ENCODE results near the gene KAZN.

DNA sequence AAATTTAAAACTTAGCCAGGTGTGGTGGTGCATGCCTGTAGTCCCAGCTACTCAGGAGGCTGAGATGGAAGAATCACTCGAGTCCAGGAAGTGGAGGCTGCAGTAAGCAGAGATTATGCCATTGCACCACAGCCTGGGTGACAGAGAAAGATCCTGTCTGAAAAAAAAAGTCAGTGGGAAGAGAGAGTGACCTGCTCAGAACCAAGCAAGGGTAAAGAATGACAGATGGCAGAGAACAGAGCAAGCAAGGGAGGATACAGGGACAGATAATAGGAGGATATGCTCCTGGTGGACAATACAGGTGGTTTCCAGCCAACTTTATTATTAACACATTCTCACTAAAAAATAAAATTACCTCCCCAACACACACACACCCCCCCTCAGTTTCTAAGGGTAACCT, 550.5 kb downstream of the KAZN start:
- TF ChIP-seq, protein P1, sequence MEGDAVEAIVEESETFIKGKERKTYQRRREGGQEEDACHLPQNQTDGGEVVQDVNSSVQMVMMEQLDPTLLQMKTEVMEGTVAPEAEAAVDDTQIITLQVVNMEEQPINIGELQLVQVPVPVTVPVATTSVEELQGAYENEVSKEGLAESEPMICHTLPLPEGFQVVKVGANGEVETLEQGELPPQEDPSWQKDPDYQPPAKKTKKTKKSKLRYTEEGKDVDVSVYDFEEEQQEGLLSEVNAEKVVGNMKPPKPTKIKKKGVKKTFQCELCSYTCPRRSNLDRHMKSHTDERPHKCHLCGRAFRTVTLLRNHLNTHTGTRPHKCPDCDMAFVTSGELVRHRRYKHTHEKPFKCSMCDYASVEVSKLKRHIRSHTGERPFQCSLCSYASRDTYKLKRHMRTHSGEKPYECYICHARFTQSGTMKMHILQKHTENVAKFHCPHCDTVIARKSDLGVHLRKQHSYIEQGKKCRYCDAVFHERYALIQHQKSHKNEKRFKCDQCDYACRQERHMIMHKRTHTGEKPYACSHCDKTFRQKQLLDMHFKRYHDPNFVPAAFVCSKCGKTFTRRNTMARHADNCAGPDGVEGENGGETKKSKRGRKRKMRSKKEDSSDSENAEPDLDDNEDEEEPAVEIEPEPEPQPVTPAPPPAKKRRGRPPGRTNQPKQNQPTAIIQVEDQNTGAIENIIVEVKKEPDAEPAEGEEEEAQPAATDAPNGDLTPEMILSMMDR (IDR thresholded peaks at IDR 0.05; ENCODE audit: poor library complexity), result no peak
- TF ChIP-seq EZH2 (IDR thresholded peaks at IDR 0.05; ENCODE audit: borderline replicate concordance), result no peak
